HCT116 (cell line): ENCODE measurements around the gene TNF. TPM values are rescaled to one million over a fixed set of nuclear protein-coding genes. Genes with fewer than 3 reads are reported as not detected.

Experiments used
- ATAC-seq: fragments of 200-7000 bp; cut with Tn5 transposase; 2 replicates; pipeline ENCODE4 v1.9.1; 2020; ENCODE audit warnings: mild to moderate bottlenecking, moderate library complexity
- BruUV-seq: library from RNA; stranded (reverse); fragments of 400-500 nt; replicated peaks from 2 replicates; lab custom pipeline; 2021; lab: Mats Ljungman, UMichigan
- CTCF ChIA-PET: fragments of 300-600 bp; sonication (Branson Sonifier 250); formaldehyde crosslinking; loops from one replicate; lab custom pipeline; 2021; ENCODE audit warnings: antibody characterized with exemption; lab: Charles Lee
- POLR2A ChIA-PET: fragments of 300-600, 350-600 bp; sonication (Branson Sonifier 250); formaldehyde crosslinking; loops from one replicate; lab custom pipeline; 2021; ENCODE audit warnings: antibody characterized with exemption; lab: Charles Lee
- RAD21 ChIA-PET, 2 experiments: fragments of 300-600 bp; sonication (Branson Sonifier 250); formaldehyde crosslinking; loops; one replicate each; lab custom pipeline; 2023; ENCODE audit warnings: low total read pairs in 2 of 2; ENCODE audit not compliant: uncharacterized antibody in 2 of 2, unreplicated experiment in 2 of 2, low non-redundant PET in 1 of 2; lab: Charles Lee
- DNase-seq: peaks from one replicate; pipeline ENCODE4 v3.0.0-alpha.2; 2010; ENCODE audit warnings: low read depth, low spot score
- H2AFZ ChIP-seq: fragments of 200-600 bp; shearing (Covaris generic), sonication (generic); 2 replicates; pipeline ENCODE4 v1.6.1; 2017; ENCODE audit warnings: low read depth, mixed run types, mixed read lengths, antibody characterized with exemption, low read length; ENCODE audit not compliant: poor library complexity, severe bottlenecking
- H3K27ac ChIP-seq: 2 replicates; pipeline ENCODE4 v1.5.1; 2012; ENCODE audit warnings: low read depth, low read length
- H3K27me3 ChIP-seq: fragments of 200-600 bp; sonication (generic); 2 replicates; pipeline ENCODE4 v1.6.1; 2016; ENCODE audit warnings: mixed run types, low read length, mixed read lengths; ENCODE audit not compliant: insufficient read depth
- H3K36me3 ChIP-seq, 2 experiments: fragments of 200-500 bp in 1 of 2; fragments of 200-600 bp in 1 of 2; sonication (Bioruptor generic) in 1 of 2; sonication (generic) in 1 of 2; 2 replicates each; pipeline versions ENCODE4 v1.5.1 to v1.6.1; 2014 to 2016; ENCODE audit warnings: low read length in 2 of 2, inconsistent platforms in 1 of 2, mixed read lengths in 1 of 2, mixed run types in 1 of 2; ENCODE audit not compliant: insufficient read depth in 2 of 2, control insufficient read depth in 1 of 2
- H3K4me1 ChIP-seq, 2 experiments: fragments of 200-600 bp in 1 of 2; sonication (generic) in 1 of 2; 2 replicates each; pipeline versions ENCODE4 v1.5.1 to v1.6.1; 2012 to 2017; ENCODE audit warnings: low read length in 2 of 2, inconsistent platforms in 1 of 2, mild to moderate bottlenecking in 1 of 2, mixed read lengths in 1 of 2, mixed run types in 1 of 2, moderate library complexity in 1 of 2; ENCODE audit not compliant: insufficient read depth in 2 of 2, control insufficient read depth in 1 of 2
- H3K4me2 ChIP-seq: fragments of 200-600 bp; sonication (generic); 2 replicates; pipeline ENCODE4 v1.6.1; 2017; ENCODE audit warnings: mixed run types, low read length, mixed read lengths
- H3K4me3 ChIP-seq, 2 experiments: fragments of 200-600 bp in 1 of 2; sonication (generic) in 1 of 2; replicated peaks in 1 of 2; 2 replicates each; pipeline ENCODE4 v1.5.1; 2011 to 2016; ENCODE audit warnings: low read length in 2 of 2, control low read depth in 1 of 2, low read depth in 1 of 2, mild to moderate bottlenecking in 1 of 2, mixed read lengths in 1 of 2, mixed run types in 1 of 2
- H3K79me2 ChIP-seq: fragments of 200-600 bp; sonication (generic); 2 replicates; pipeline ENCODE4 v1.6.1; 2017; ENCODE audit warnings: mild to moderate bottlenecking, mixed run types, low read length, moderate library complexity, mixed read lengths; ENCODE audit not compliant: insufficient read depth
- H3K9ac ChIP-seq: fragments of 200-600 bp; sonication (generic); 2 replicates; pipeline ENCODE4 v1.6.1; 2016; ENCODE audit warnings: low read length, mixed read lengths
- H3K9me2 ChIP-seq: fragments of 200-600 bp; sonication (generic), shearing (Covaris generic); 2 replicates; pipeline ENCODE4 v1.6.1; 2017; ENCODE audit warnings: mixed run types, mild to moderate bottlenecking, moderate library complexity; ENCODE audit not compliant: insufficient read depth
- H3K9me3 ChIP-seq, 2 experiments: fragments of 200-500 bp in 1 of 2; fragments of 200-600 bp in 1 of 2; sonication (Bioruptor generic) in 1 of 2; sonication (generic) in 1 of 2; 2 replicates each; pipeline ENCODE4 v1.6.1; 2014 to 2017; ENCODE audit warnings: low read length in 2 of 2, mixed read lengths in 2 of 2, inconsistent platforms in 1 of 2, low read depth in 1 of 2, mild to moderate bottlenecking in 1 of 2, mixed run types in 1 of 2, moderate library complexity in 1 of 2; ENCODE audit not compliant: control insufficient read depth in 1 of 2, insufficient read depth in 1 of 2
- H4K20me1 ChIP-seq: fragments of 200-600 bp; sonication (generic), shearing (Covaris generic); 2 replicates; pipeline ENCODE4 v1.6.1; 2017; ENCODE audit warnings: mixed run types, mild to moderate bottlenecking, moderate library complexity; ENCODE audit not compliant: insufficient read depth
- CBX3 ChIP-seq: IDR thresholded peaks from 2 replicates; pipeline ENCODE4 v1.6.1; 2012; ENCODE audit warnings: low read depth
- CTCF ChIP-seq, 3 experiments: fragments of 200-600 bp in 1 of 3; sonication (generic) in 1 of 3; IDR thresholded peaks in 2 of 3; conservative IDR thresholded peaks in 1 of 3; 2 replicates each; pipeline ENCODE4 v1.5.1; 2012 to 2017; ENCODE audit warnings: low read depth in 2 of 3, low read length in 2 of 3, antibody characterized with exemption in 1 of 3, borderline replicate concordance in 1 of 3, control low read depth in 1 of 3, mild to moderate bottlenecking in 1 of 3, mixed read lengths in 1 of 3, mixed run types in 1 of 3, moderate library complexity in 1 of 3; ENCODE audit not compliant: insufficient read depth in 1 of 3
- EGR1 ChIP-seq: IDR thresholded peaks from 2 replicates; pipeline ENCODE4 v1.6.1; 2012; ENCODE audit warnings: low read depth
- ELF1 ChIP-seq: IDR thresholded peaks from 2 replicates; pipeline ENCODE4 v1.6.1; 2012; ENCODE audit warnings: low read depth, borderline replicate concordance
- EZH2 ChIP-seq: fragments of 200-600 bp; sonication (generic); IDR thresholded peaks from 2 replicates; pipeline ENCODE4 v1.6.1; 2017; ENCODE audit warnings: antibody characterized with exemption, mixed run types
- EZH2phosphoT487 ChIP-seq: fragments of 200-600 bp; IDR thresholded peaks from 2 replicates; pipeline ENCODE4 v1.6.1; 2018; ENCODE audit warnings: antibody characterized with exemption, borderline replicate concordance
- FOSL1 ChIP-seq: IDR thresholded peaks from 2 replicates; pipeline ENCODE4 v1.6.1; 2012; ENCODE audit warnings: low read depth
- JUND ChIP-seq: IDR thresholded peaks from 2 replicates; pipeline ENCODE4 v1.6.1; 2012
- POLR2A ChIP-seq: IDR thresholded peaks from 2 replicates; pipeline ENCODE4 v1.7.0; 2011; ENCODE audit warnings: borderline replicate concordance; ENCODE audit not compliant: insufficient read depth, insufficient read length; ENCODE audit errors: extremely low read depth
- RAD21 ChIP-seq: IDR thresholded peaks from 2 replicates; pipeline ENCODE4 v1.6.1; 2012; ENCODE audit warnings: low read depth, mild to moderate bottlenecking
- SIN3A ChIP-seq: IDR thresholded peaks from 2 replicates; pipeline ENCODE4 v1.6.1; 2012; ENCODE audit warnings: low read depth
- SP1 ChIP-seq: IDR thresholded peaks from 2 replicates; pipeline ENCODE4 v1.6.1; 2012; ENCODE audit warnings: low read depth
- SRF ChIP-seq: IDR thresholded peaks from 2 replicates; pipeline ENCODE4 v1.6.1; 2012; ENCODE audit warnings: low read depth
- TCF7L2 ChIP-seq: IDR thresholded peaks from 2 replicates; pipeline ENCODE4 v1.7.0; 2011; ENCODE audit warnings: borderline replicate concordance, inconsistent platforms; ENCODE audit not compliant: insufficient read depth, insufficient read length; ENCODE audit errors: extremely low read depth
- YY1 ChIP-seq: IDR thresholded peaks from 2 replicates; pipeline ENCODE4 v1.6.1; 2011; ENCODE audit warnings: low read length, low read depth, moderate library complexity, mild to moderate bottlenecking; ENCODE audit not compliant: insufficient replicate concordance; ENCODE audit errors: extremely low read depth
- ZBTB33 ChIP-seq: IDR thresholded peaks from 2 replicates; pipeline ENCODE4 v1.6.1; 2011; ENCODE audit warnings: mild to moderate bottlenecking, low read length, moderate library complexity; ENCODE audit not compliant: insufficient replicate concordance; ENCODE audit errors: extremely low read depth
- intact Hi-C: fragments of 100-400 bp; cut with micrococcal nuclease; formaldehyde crosslinking; loops from 2 replicates; pipeline ENCODE4 v1.10.0; 2022
- total RNA-seq: library from RNA; stranded (reverse); gene quantifications from one replicate; pipeline ENCODE4 v1.2.1, GENCODE V29; 2021; ENCODE audit not compliant: unreplicated experiment
- TF ChIP-seq, protein P1 (sequence below): IDR thresholded peaks from 2 replicates; pipeline ENCODE4 v1.6.1; 2012

Gene TNF
- total RNA-seq, 1 experiment from 2014 or later = 0.59 TPM

DNA sequence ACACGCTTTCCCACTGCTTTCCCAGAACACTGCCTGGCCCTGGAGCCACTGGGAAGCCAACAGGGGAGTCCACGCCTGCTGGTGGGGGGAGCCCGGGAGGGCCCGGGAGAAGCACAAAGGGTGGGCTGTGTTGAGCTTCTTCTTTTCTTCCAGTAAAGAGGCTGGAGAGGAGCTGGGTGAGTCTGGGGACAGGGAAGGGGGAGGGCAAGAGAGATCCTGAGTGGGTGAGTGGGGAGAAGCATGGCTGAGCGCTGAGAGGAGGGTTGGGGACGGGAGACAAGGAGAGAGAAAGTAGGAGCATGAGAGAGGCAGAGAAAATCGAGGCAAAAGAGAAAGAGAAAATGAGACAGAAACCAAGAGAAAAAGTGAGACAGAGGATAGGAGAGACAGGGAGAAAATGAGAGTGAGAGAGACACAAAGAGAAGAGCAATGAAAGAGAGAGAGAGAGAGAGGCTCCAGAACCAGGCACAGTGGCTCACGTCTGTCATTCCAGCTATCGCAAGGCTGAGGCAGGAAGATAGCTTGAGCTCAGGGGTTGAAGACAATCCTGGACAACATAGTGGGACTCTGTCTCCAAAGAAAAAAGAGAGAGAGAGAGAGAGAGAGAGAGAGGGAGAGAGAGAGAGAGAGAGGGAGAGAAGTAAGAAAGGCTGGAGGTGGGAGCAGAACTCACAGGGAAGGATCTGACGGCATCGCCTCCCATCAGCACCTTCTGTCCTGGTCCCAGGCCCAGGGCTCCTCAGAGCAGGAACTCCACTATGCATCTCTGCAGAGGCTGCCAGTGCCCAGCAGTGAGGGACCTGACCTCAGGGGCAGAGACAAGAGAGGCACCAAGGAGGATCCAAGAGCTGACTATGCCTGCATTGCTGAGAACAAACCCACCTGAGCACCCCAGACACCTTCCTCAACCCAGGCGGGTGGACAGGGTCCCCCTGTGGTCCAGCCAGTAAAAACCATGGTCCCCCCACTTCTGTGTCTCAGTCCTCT lies 12.7 kb downstream of the TNF start (continued):
- TF ChIP-seq SRF (no peak), EZH2 (no peak), CBX3 (no peak), CTCF (IDR thresholded peaks at IDR 0.05 in 2 of 3, conservative IDR thresholded peaks at IDR 0.05 in 1 of 3; ENCODE audit: borderline replicate concordance in 1 of 3, insufficient read depth in 1 of 3, low read depth in 2 of 3, low read length in 2 of 3) (no peak), ELF1 (no peak), TCF7L2 (no peak), POLR2A (no peak)

- RAD21 ChIA-PET = no interaction called here
- Histone ChIP-seq H3K27me3 (no peaks in the 10 kb centered on the region), H3K9ac (no peak overlapping the region), H3K79me2 (no peaks in the 10 kb centered on the region), H3K36me3 (no peaks in the 10 kb centered on the region), H3K9me3 (no peaks in the 10 kb centered on the region), H3K4me1 (no peaks in the 10 kb centered on the region), H4K20me1 (no peaks in the 10 kb centered on the region), H3K4me2 (no peak overlapping the region), H2AFZ (no peak overlapping the region), H3K4me3 (no peak overlapping the region), H3K9me2 (no peaks in the 10 kb centered on the region), H3K27ac (no peak overlapping the region)
- no peak for TF ChIP-seq JUND
- TF ChIP-seq RAD21 = no peak
- TF ChIP-seq EZH2 = no peak
- TF ChIP-seq EGR1 = no peak
- no peak for TF ChIP-seq ELF1
- TF ChIP-seq YY1 = no peak
- TF ChIP-seq SP1 = no peak
- no peak for TF ChIP-seq ZBTB33
- no peak for TF ChIP-seq EZH2phosphoT487
- TF ChIP-seq FOSL1 = no peak
- no peak for TF ChIP-seq SIN3A
- TF ChIP-seq, protein P1, sequence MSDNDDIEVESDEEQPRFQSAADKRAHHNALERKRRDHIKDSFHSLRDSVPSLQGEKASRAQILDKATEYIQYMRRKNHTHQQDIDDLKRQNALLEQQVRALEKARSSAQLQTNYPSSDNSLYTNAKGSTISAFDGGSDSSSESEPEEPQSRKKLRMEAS = no peak
- TF ChIP-seq CBX3 = no peak
- no TSS peak for BruUV-seq
- CTCF ChIA-PET = interaction anchor here (0.9 to 2.0 kb wide), 2 partner anchors 9 to 43 kb away, joined by 5 to 7 read pairs; partner anchors contain the start of gene ATP6V1G2
- DNase-seq (no peak), ATAC-seq (no peak)
- intact Hi-C loops = no loop called here
- POLR2A ChIA-PET = no interaction called here
Measured at GRCh38 chr6:31588871-31589650, 13.7 kb downstream of the TNF start.
